HCT116 (cell line): ENCODE measurements around the gene MALRD1. TPM values are rescaled to one million over a fixed set of nuclear protein-coding genes. Genes with fewer than 3 reads are reported as not detected.

ENCODE experiments used
- ATAC-seq: fragments of 200-7000 bp; cut with Tn5 transposase; 2 replicates; pipeline ENCODE4 v1.9.1; 2020; ENCODE audit warnings: mild to moderate bottlenecking, moderate library complexity
- BruUV-seq: library from RNA; stranded (reverse); fragments of 400-500 nt; replicated peaks from 2 replicates; lab custom pipeline; 2021; lab: Mats Ljungman, UMichigan
- CTCF ChIA-PET: fragments of 300-600 bp; sonication (Branson Sonifier 250); formaldehyde crosslinking; loops from one replicate; lab custom pipeline; 2021; ENCODE audit warnings: antibody characterized with exemption; lab: Charles Lee
- POLR2A ChIA-PET: fragments of 300-600, 350-600 bp; sonication (Branson Sonifier 250); formaldehyde crosslinking; loops from one replicate; lab custom pipeline; 2021; ENCODE audit warnings: antibody characterized with exemption; lab: Charles Lee
- RAD21 ChIA-PET, 2 experiments: fragments of 300-600 bp; sonication (Branson Sonifier 250); formaldehyde crosslinking; loops; one replicate each; lab custom pipeline; 2023; ENCODE audit warnings: low total read pairs in 2 of 2; ENCODE audit not compliant: uncharacterized antibody in 2 of 2, unreplicated experiment in 2 of 2, low non-redundant PET in 1 of 2; lab: Charles Lee
- DNase-seq: peaks from one replicate; pipeline ENCODE4 v3.0.0-alpha.2; 2010; ENCODE audit warnings: low read depth, low spot score
- H2AFZ ChIP-seq: fragments of 200-600 bp; shearing (Covaris generic), sonication (generic); 2 replicates; pipeline ENCODE4 v1.6.1; 2017; ENCODE audit warnings: low read depth, mixed run types, mixed read lengths, antibody characterized with exemption, low read length; ENCODE audit not compliant: poor library complexity, severe bottlenecking
- H3K27ac ChIP-seq: 2 replicates; pipeline ENCODE4 v1.5.1; 2012; ENCODE audit warnings: low read depth, low read length
- H3K27me3 ChIP-seq: fragments of 200-600 bp; sonication (generic); 2 replicates; pipeline ENCODE4 v1.6.1; 2016; ENCODE audit warnings: mixed run types, low read length, mixed read lengths; ENCODE audit not compliant: insufficient read depth
- H3K36me3 ChIP-seq, 2 experiments: fragments of 200-500 bp in 1 of 2; fragments of 200-600 bp in 1 of 2; sonication (Bioruptor generic) in 1 of 2; sonication (generic) in 1 of 2; 2 replicates each; pipeline versions ENCODE4 v1.5.1 to v1.6.1; 2014 to 2016; ENCODE audit warnings: low read length in 2 of 2, inconsistent platforms in 1 of 2, mixed read lengths in 1 of 2, mixed run types in 1 of 2; ENCODE audit not compliant: insufficient read depth in 2 of 2, control insufficient read depth in 1 of 2
- H3K4me1 ChIP-seq, 2 experiments: fragments of 200-600 bp in 1 of 2; sonication (generic) in 1 of 2; 2 replicates each; pipeline versions ENCODE4 v1.5.1 to v1.6.1; 2012 to 2017; ENCODE audit warnings: low read length in 2 of 2, inconsistent platforms in 1 of 2, mild to moderate bottlenecking in 1 of 2, mixed read lengths in 1 of 2, mixed run types in 1 of 2, moderate library complexity in 1 of 2; ENCODE audit not compliant: insufficient read depth in 2 of 2, control insufficient read depth in 1 of 2
- H3K4me2 ChIP-seq: fragments of 200-600 bp; sonication (generic); 2 replicates; pipeline ENCODE4 v1.6.1; 2017; ENCODE audit warnings: mixed run types, low read length, mixed read lengths
- H3K4me3 ChIP-seq, 2 experiments: fragments of 200-600 bp in 1 of 2; sonication (generic) in 1 of 2; replicated peaks in 1 of 2; 2 replicates each; pipeline ENCODE4 v1.5.1; 2011 to 2016; ENCODE audit warnings: low read length in 2 of 2, control low read depth in 1 of 2, low read depth in 1 of 2, mild to moderate bottlenecking in 1 of 2, mixed read lengths in 1 of 2, mixed run types in 1 of 2
- H3K79me2 ChIP-seq: fragments of 200-600 bp; sonication (generic); 2 replicates; pipeline ENCODE4 v1.6.1; 2017; ENCODE audit warnings: mild to moderate bottlenecking, mixed run types, low read length, moderate library complexity, mixed read lengths; ENCODE audit not compliant: insufficient read depth
- H3K9ac ChIP-seq: fragments of 200-600 bp; sonication (generic); 2 replicates; pipeline ENCODE4 v1.6.1; 2016; ENCODE audit warnings: low read length, mixed read lengths
- H3K9me2 ChIP-seq: fragments of 200-600 bp; sonication (generic), shearing (Covaris generic); 2 replicates; pipeline ENCODE4 v1.6.1; 2017; ENCODE audit warnings: mixed run types, mild to moderate bottlenecking, moderate library complexity; ENCODE audit not compliant: insufficient read depth
- H3K9me3 ChIP-seq, 2 experiments: fragments of 200-500 bp in 1 of 2; fragments of 200-600 bp in 1 of 2; sonication (Bioruptor generic) in 1 of 2; sonication (generic) in 1 of 2; 2 replicates each; pipeline ENCODE4 v1.6.1; 2014 to 2017; ENCODE audit warnings: low read length in 2 of 2, mixed read lengths in 2 of 2, inconsistent platforms in 1 of 2, low read depth in 1 of 2, mild to moderate bottlenecking in 1 of 2, mixed run types in 1 of 2, moderate library complexity in 1 of 2; ENCODE audit not compliant: control insufficient read depth in 1 of 2, insufficient read depth in 1 of 2
- H4K20me1 ChIP-seq: fragments of 200-600 bp; sonication (generic), shearing (Covaris generic); 2 replicates; pipeline ENCODE4 v1.6.1; 2017; ENCODE audit warnings: mixed run types, mild to moderate bottlenecking, moderate library complexity; ENCODE audit not compliant: insufficient read depth
- CBX3 ChIP-seq: IDR thresholded peaks from 2 replicates; pipeline ENCODE4 v1.6.1; 2012; ENCODE audit warnings: low read depth
- CEBPB ChIP-seq: IDR thresholded peaks from 2 replicates; pipeline ENCODE4 v1.6.1; 2012; ENCODE audit warnings: low read depth
- CTCF ChIP-seq, 3 experiments: fragments of 200-600 bp in 1 of 3; sonication (generic) in 1 of 3; IDR thresholded peaks in 2 of 3; conservative IDR thresholded peaks in 1 of 3; 2 replicates each; pipeline ENCODE4 v1.5.1; 2012 to 2017; ENCODE audit warnings: low read depth in 2 of 3, low read length in 2 of 3, antibody characterized with exemption in 1 of 3, borderline replicate concordance in 1 of 3, control low read depth in 1 of 3, mild to moderate bottlenecking in 1 of 3, mixed read lengths in 1 of 3, mixed run types in 1 of 3, moderate library complexity in 1 of 3; ENCODE audit not compliant: insufficient read depth in 1 of 3
- EGR1 ChIP-seq: IDR thresholded peaks from 2 replicates; pipeline ENCODE4 v1.6.1; 2012; ENCODE audit warnings: low read depth
- ELF1 ChIP-seq: IDR thresholded peaks from 2 replicates; pipeline ENCODE4 v1.6.1; 2012; ENCODE audit warnings: low read depth, borderline replicate concordance
- EZH2 ChIP-seq: fragments of 200-600 bp; sonication (generic); IDR thresholded peaks from 2 replicates; pipeline ENCODE4 v1.6.1; 2017; ENCODE audit warnings: antibody characterized with exemption, mixed run types
- JUND ChIP-seq: IDR thresholded peaks from 2 replicates; pipeline ENCODE4 v1.6.1; 2012
- MAX ChIP-seq: IDR thresholded peaks from 2 replicates; pipeline ENCODE4 v1.6.1; 2012
- POLR2A ChIP-seq: IDR thresholded peaks from 2 replicates; pipeline ENCODE4 v1.7.0; 2011; ENCODE audit warnings: borderline replicate concordance; ENCODE audit not compliant: insufficient read depth, insufficient read length; ENCODE audit errors: extremely low read depth
- POLR2AphosphoS5 ChIP-seq: IDR thresholded peaks from 2 replicates; pipeline ENCODE4 v1.6.1; 2011; ENCODE audit warnings: mild to moderate bottlenecking, low read depth, low read length, moderate library complexity
- RAD21 ChIP-seq: IDR thresholded peaks from 2 replicates; pipeline ENCODE4 v1.6.1; 2012; ENCODE audit warnings: low read depth, mild to moderate bottlenecking
- SIN3A ChIP-seq: IDR thresholded peaks from 2 replicates; pipeline ENCODE4 v1.6.1; 2012; ENCODE audit warnings: low read depth
- SP1 ChIP-seq: IDR thresholded peaks from 2 replicates; pipeline ENCODE4 v1.6.1; 2012; ENCODE audit warnings: low read depth
- SRF ChIP-seq: IDR thresholded peaks from 2 replicates; pipeline ENCODE4 v1.6.1; 2012; ENCODE audit warnings: low read depth
- TCF7L2 ChIP-seq: IDR thresholded peaks from 2 replicates; pipeline ENCODE4 v1.7.0; 2011; ENCODE audit warnings: borderline replicate concordance, inconsistent platforms; ENCODE audit not compliant: insufficient read depth, insufficient read length; ENCODE audit errors: extremely low read depth
- YY1 ChIP-seq: IDR thresholded peaks from 2 replicates; pipeline ENCODE4 v1.6.1; 2011; ENCODE audit warnings: low read length, low read depth, moderate library complexity, mild to moderate bottlenecking; ENCODE audit not compliant: insufficient replicate concordance; ENCODE audit errors: extremely low read depth
- ZFX ChIP-seq: fragments of 450-650 bp; IDR thresholded peaks from 2 replicates; pipeline ENCODE4 v1.6.1; 2017
- ZNF274 ChIP-seq: fragments of 200-500 bp; sonication (Bioruptor generic); IDR thresholded peaks from 2 replicates; pipeline ENCODE4 v1.6.1; 2014; ENCODE audit warnings: mild to moderate bottlenecking, low read depth, low read length, inconsistent platforms
- intact Hi-C: fragments of 100-400 bp; cut with micrococcal nuclease; formaldehyde crosslinking; loops from 2 replicates; pipeline ENCODE4 v1.10.0; 2022
- total RNA-seq: library from RNA; stranded (reverse); gene quantifications from one replicate; pipeline ENCODE4 v1.2.1, GENCODE V29; 2021; ENCODE audit not compliant: unreplicated experiment

The MALRD1 gene
- total RNA-seq, 1 experiment from 2014 or later, result not detected

- Histone ChIP-seq H3K9ac (no peak overlapping the region), H3K4me1 (no peaks in the 10 kb centered on the region), H3K36me3 (no peaks in the 10 kb centered on the region), H3K79me2 (no peaks in the 10 kb centered on the region), H3K9me3 (peaks cover 7 to 12% of the 10 kb centered on the region in 2 experiments; a peak in 2 of 4 replicates), H3K9me2 (no peaks in the 10 kb centered on the region), H3K4me2 (no peak overlapping the region), H2AFZ (no peak overlapping the region), H3K4me3 (no peak overlapping the region), H3K27me3 (no peaks in the 10 kb centered on the region), H4K20me1 (no peaks in the 10 kb centered on the region), H3K27ac (no peak overlapping the region)
- DNase-seq, result no peak
- RAD21 ChIA-PET, result no interaction called here
- no TSS peak for BruUV-seq
- POLR2A ChIA-PET, result no interaction called here
- no peak for ATAC-seq
- TF ChIP-seq RAD21, result no peak
- TF ChIP-seq JUND, result no peak
- no peak for TF ChIP-seq CTCF (IDR thresholded peaks at IDR 0.05 in 2 of 3, conservative IDR thresholded peaks at IDR 0.05 in 1 of 3; ENCODE audit: borderline replicate concordance in 1 of 3, insufficient read depth in 1 of 3, low read depth in 2 of 3, low read length in 2 of 3)
- TF ChIP-seq MAX, result no peak
- TF ChIP-seq POLR2AphosphoS5, result no peak
- TF ChIP-seq ZNF274, result no peak
- TF ChIP-seq ELF1, result no peak
- no peak for TF ChIP-seq EGR1
- no peak for TF ChIP-seq YY1
- TF ChIP-seq POLR2A, result no peak
- TF ChIP-seq ZFX, result no peak
- TF ChIP-seq CEBPB, result no peak
- no peak for TF ChIP-seq TCF7L2
- no peak for TF ChIP-seq CBX3
- TF ChIP-seq SRF, result no peak
- no peak for TF ChIP-seq SIN3A
- TF ChIP-seq EZH2, result no peak
- TF ChIP-seq SP1, result no peak
- CTCF ChIA-PET, result no interaction called here
- intact Hi-C loops, result no loop called here
These were observed 299.0 kb downstream of the MALRD1 start for GRCh38 chr10:19347621-19348020.
